ENCODE results near the gene SLC25A26. TPM values are rescaled to one million over a fixed set of nuclear protein-coding genes. Genes with fewer than 3 reads are reported as not detected.

SLC25A26 gene
- total RNA-seq, 4 donors from 2014 or later, result 21.5 to 28.6 (median 26.9) TPM

DNA sequence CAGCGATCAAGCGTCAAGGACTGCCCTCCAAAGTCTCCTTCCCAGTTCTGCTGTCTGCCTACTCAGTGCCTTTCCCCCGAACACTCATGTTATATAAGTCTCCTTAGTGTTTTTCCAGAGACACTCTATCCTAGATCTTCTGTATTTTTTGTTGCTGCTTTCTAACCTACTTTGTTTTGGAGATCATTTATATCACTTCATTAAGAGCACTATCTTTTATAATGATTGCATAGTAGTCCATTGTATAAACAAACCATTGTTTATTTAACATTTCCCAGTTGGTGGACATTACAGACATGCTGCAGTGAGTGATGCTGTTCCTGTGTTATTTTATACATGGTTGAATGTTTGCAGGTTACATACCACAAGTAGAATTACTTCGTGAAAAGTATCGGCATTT is 47.1 kb downstream of the SLC25A26 start:
- TF ChIP-seq CTCF (IDR thresholded peaks at IDR 0.05; ENCODE audit: low read depth), result no peak

DNA sequence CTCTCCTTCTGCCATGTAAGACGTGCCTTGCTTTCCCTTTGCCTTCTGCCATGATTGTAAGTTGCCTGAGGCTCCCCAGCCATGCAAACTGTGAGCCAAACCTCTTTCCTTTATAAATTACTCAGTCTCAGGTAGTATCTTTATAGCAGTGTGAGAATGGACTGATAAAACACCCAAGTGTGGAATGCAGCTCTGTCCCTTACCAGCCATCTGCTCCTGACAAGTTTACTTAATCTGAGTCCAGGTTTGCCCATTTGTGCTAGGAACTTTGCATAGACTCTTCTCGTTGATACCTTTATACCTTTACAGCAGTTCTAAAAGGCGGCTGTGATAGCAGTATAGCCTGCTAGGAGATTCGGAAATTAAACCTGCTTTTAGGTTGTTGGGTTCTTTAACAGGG is 48.1 kb downstream of the SLC25A26 start:
- TF ChIP-seq CTCF (IDR thresholded peaks at IDR 0.05; ENCODE audit: low read depth), result no peak

GRCh38 chr3:66269411-66269810 is 48.6 kb downstream of the SLC25A26 start:
- TF ChIP-seq CTCF (IDR thresholded peaks at IDR 0.05; ENCODE audit: low read depth), result no peak

- TF ChIP-seq CTCF (IDR thresholded peaks at IDR 0.05; ENCODE audit: low read depth), result no peak
Observed at GRCh38 chr3:66270288-66270687, 49.5 kb downstream of the SLC25A26 start.

DNA sequence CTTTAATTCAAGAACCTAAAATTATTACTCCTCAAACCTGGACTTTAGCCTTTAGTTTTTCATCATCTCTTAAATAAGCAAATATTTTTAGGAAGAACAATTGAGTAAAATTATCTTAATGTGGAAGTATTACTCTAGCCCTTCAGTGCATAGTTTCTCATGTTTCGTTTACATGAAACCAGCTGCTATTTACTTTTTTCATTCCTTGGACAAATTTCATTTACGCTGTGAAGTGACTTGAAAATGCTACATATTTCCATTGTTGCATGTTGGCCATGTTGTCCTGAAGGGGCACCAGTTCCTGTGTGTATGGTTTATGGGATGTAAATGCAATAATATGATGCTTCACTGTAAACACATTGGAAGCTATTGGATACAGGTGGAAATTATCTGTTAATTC is 49.9 kb downstream of the SLC25A26 start:
- TF ChIP-seq CTCF (IDR thresholded peaks at IDR 0.05; ENCODE audit: low read depth), result no peak

- no peak for TF ChIP-seq CTCF (IDR thresholded peaks at IDR 0.05; ENCODE audit: low read depth)
Observed at GRCh38 chr3:66271231-66271630, 50.4 kb downstream of the SLC25A26 start.

DNA sequence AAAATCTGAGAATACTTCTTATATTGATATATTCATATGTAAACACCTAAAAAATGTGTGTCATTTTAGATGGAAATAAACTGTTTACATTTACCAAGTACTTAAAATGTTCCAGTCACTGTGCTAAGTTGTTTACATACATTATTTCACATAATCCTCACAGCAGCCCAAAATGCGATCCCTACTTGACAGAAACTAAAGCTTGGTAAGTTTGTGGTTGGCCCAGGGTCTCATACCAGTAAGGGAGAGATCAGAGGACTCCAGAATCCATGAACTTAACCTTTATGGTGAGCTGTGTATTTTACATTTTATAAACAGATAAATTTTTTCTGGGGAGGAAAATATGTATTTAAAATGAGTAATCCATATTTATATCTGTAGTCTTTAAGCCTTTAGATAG is 51.2 kb downstream of the SLC25A26 start:
- TF ChIP-seq CTCF (IDR thresholded peaks at IDR 0.05; ENCODE audit: low read depth), result no peak
